Measurements from ENCODE around the gene HNF4A.
A peak's percentile ranks its signal among the peaks of the same experiment; 100 is the strongest.

The HNF4A gene

DNA sequence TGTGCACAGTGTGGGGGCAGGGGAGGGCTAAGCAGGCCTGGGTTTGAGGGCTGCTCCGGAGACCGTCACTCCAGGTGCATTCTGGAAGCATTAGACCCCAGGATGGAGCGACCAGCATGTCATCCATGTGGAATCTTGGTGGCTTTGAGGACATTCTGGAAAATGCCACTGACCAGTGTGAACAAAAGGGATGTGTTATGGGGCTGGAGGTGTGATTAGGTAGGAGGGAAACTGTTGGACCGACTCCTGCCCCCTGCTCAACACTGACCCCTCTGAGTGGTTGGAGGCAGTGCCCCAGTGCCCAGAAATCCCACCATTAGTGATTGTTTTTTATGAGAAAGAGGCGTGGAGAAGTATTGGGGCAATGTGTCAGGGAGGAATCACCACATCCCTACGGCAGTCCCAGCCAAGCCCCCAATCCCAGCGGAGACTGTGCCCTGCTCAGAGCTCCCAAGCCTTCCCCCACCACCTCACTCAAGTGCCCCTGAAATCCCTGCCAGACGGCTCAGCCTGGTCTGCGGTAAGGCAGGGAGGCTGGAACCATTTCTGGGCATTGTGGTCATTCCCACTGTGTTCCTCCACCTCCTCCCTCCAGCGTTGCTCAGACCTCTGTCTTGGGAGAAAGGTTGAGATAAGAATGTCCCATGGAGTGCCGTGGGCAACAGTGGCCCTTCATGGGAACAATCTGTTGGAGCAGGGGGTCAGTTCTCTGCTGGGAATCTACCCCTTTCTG is 76.2 kb downstream of the HNF4A start:
- Histone ChIP-seq H3K9me3 (no peaks in the 10 kb centered on the region), H3K36me3 (no peaks in the 10 kb centered on the region), H3K27me3 (no peaks in the 10 kb centered on the region), H3K4me3 (ENCODE audit: low read depth, low read length) (no peak overlapping the region), H3K4me1 (no peaks in the 10 kb centered on the region)
- TF ChIP-seq, protein P1, sequence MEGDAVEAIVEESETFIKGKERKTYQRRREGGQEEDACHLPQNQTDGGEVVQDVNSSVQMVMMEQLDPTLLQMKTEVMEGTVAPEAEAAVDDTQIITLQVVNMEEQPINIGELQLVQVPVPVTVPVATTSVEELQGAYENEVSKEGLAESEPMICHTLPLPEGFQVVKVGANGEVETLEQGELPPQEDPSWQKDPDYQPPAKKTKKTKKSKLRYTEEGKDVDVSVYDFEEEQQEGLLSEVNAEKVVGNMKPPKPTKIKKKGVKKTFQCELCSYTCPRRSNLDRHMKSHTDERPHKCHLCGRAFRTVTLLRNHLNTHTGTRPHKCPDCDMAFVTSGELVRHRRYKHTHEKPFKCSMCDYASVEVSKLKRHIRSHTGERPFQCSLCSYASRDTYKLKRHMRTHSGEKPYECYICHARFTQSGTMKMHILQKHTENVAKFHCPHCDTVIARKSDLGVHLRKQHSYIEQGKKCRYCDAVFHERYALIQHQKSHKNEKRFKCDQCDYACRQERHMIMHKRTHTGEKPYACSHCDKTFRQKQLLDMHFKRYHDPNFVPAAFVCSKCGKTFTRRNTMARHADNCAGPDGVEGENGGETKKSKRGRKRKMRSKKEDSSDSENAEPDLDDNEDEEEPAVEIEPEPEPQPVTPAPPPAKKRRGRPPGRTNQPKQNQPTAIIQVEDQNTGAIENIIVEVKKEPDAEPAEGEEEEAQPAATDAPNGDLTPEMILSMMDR (IDR thresholded peaks at IDR 0.05; ENCODE audit: low read depth, low read length), result peak; percentile 27
- DNase-seq, result no peak

DNA sequence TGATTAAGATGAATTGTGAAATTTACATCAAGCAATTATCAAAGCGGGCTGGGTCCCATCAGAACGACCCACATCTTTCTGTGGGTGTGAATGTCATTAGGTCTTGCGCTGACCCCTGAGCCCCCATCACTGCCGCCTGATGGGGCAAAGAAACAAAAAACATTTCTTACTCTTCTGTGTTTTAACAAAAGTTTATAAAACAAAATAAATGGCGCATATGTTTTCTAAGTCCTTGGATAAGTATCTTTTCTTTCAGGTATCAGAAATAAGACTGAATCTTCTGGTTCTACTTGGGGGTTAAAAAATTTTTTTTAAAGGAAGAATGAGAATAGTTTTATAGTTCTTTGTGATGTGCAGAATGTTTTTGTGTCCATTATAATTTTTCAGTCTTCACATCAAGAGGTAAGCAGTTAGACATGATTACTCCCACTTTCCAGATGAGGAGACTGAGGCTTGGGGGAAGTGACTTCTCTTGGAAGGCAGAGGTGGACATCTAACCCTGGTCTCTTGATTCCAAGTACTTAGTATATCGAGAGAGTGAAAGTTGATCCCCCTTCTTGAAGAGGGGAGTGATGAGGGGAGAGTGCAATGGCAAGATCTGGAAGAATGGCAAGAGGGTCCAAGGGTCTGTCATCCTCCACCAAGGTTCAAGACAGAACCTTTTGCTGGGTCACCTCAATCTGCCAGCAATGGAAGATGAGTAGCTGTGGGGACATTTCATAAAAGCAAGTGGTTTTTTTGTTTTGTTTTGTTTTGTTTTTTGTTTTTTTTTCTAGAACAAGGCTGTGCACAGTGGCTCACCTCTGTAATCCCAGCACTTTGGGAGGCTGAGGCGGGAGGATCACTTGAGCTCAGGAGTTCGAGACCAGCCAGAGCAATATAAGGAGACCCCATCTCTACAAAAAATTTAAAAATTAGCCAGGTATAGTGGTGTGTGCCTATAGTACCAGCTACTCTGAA is 77.4 kb downstream of the HNF4A start:
- H3K36me3 ChIP-seq, result no peaks in the 10 kb centered on the region
- H3K4me3 ChIP-seq (ENCODE audit: low read depth, low read length), result no peak overlapping the region
- no peaks in the 10 kb centered on the region for H3K27me3 ChIP-seq
- no peak for DNase-seq
- TF ChIP-seq, protein P1 (IDR thresholded peaks at IDR 0.05; ENCODE audit: low read depth, low read length), result no peak
- H3K4me1 ChIP-seq, result no peaks in the 10 kb centered on the region
- no peaks in the 10 kb centered on the region for H3K9me3 ChIP-seq

DNA sequence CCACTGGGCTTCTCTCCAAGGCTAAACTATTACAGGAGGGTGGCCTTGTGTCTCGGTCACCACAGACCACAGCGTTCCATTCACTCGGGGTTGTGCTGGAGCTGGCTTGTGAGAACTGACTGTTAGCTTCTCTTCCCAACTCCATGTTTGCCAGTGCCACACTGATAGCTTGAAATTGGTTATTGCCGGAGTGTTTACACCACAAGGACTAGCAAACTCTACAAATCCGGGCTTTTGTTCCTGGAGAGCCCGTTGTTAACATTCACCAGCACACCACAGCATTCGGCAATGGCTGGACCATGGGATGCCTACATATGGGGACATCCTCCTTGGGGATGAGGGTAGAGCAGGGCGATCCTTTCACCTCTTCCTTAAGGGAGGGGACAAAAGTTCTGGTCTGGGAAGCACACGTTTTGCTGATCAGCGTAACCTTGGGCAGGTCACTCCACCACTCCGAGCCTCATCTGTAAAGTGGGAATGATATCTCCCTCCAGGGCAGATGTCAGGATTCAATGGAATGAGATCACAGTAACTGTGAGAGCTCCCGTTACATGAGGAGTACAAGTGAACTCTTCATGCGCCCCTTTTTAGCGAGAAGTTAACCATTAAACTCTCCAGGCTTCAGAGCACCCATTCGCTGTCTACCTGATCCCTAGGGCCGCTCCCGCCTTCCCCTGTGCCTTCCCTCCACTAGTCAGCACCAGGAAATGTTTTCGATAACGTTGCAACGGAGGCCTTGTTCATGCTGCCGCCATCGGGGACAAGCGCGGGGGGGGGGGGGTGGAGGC is 78.4 kb downstream of the HNF4A start:
- TF ChIP-seq, protein P1 (IDR thresholded peaks at IDR 0.05; ENCODE audit: low read depth, low read length), result no peak
- no peak for DNase-seq
- Histone ChIP-seq H3K27me3 (no peaks in the 10 kb centered on the region), H3K36me3 (no peaks in the 10 kb centered on the region), H3K4me1 (no peaks in the 10 kb centered on the region), H3K9me3 (no peaks in the 10 kb centered on the region), H3K4me3 (ENCODE audit: low read depth, low read length) (no peak overlapping the region)

DNA sequence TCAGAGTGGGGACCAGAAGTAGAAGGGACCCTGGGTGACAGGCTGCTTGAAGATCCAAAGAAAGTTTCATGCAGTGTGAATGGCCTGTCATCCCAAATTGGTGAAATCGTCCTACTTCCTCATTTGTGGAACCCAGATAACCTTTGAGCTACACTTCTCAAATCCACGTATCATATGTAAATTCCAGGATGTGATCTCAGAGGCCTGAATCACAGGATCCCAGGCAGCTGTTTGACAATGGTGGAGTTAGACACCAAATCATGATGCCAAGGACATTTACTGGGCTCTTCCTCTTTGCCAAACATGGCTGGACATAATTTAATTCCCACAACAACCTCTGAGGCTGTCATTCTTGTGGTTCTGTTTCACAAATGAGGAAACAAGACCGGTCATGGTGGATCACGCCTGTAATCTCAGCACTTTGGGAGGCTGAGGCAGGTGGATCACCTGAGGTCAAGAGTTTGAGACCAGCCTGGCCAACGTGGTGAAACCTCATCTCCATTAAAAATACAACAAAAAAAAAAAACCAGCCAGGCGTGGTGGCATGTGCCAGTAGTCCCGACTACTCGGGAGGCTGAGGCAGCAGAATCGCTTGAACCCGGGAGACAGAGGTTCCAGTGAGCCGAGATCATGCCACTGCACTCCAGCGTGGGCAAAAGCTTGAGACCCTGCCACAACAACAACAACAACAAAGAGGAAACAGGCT is 80.3 kb downstream of the HNF4A start:
- Histone ChIP-seq H3K4me3 (ENCODE audit: low read depth, low read length) (no peak overlapping the region), H3K27me3 (no peaks in the 10 kb centered on the region), H3K9me3 (no peaks in the 10 kb centered on the region), H3K36me3 (no peaks in the 10 kb centered on the region), H3K4me1 (no peaks in the 10 kb centered on the region)
- TF ChIP-seq, protein P1 (IDR thresholded peaks at IDR 0.05; ENCODE audit: low read depth, low read length), result no peak
- DNase-seq, result no peak

DNA sequence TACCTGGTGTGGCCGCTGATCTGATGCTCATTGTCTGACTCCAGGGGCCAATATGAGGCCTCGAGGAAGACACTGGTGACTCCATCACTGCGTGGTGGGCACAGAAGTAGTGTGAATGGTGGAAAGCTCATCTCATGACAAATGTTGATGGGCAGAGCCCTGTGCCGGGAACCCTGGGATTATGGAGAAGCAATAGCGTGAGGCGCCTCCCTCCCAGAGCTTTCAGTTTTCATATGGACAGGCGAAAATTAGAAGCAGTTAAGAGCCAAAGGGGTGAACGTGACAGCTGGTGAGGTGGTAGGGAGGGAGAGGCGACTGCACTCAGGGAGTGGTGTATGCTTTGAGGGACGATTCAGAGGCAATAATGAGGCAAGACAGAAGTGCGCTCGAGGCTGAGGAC is 80.9 kb downstream of the HNF4A start:
- no peaks in the 10 kb centered on the region for H3K36me3 ChIP-seq
- H3K4me1 ChIP-seq, result no peaks in the 10 kb centered on the region
- H3K27me3 ChIP-seq, result no peaks in the 10 kb centered on the region
- H3K4me3 ChIP-seq (ENCODE audit: low read depth, low read length), result no peak overlapping the region
- TF ChIP-seq, protein P1 (IDR thresholded peaks at IDR 0.05; ENCODE audit: low read depth, low read length), result no peak
- no peak for DNase-seq
- no peaks in the 10 kb centered on the region for H3K9me3 ChIP-seq
